ENCODE measurements around the gene ADAMTSL1.

The ADAMTSL1 gene

DNA sequence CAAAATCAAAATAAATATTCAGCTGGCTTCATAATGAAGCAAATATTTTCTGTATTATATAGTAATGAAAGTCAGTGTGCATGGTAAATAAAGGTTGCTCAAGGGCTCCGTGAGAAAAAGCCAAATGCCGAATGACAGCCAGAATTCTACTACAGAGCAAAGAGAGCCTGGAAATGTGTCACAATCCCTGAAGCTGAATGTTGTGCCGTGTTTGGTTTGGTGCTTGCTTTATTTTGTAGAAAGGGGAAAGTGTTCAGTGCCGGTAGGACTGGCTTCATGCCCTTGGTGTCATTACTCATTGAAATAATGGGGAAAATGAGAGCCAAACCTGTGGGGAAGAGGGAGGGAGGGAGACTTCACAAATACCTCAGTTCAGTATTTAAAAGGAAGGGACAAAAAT is 26.8 kb upstream of the ADAMTSL1 start:
- peaks cover 13% of the 10 kb centered on the region for H3K4me1 Mint-ChIP-seq
- H3K27ac Mint-ChIP-seq = peak overlapping the region; percentile 45
- H3K9me3 Mint-ChIP-seq = no peaks in the 10 kb centered on the region
- TF ChIP-seq, protein P1, sequence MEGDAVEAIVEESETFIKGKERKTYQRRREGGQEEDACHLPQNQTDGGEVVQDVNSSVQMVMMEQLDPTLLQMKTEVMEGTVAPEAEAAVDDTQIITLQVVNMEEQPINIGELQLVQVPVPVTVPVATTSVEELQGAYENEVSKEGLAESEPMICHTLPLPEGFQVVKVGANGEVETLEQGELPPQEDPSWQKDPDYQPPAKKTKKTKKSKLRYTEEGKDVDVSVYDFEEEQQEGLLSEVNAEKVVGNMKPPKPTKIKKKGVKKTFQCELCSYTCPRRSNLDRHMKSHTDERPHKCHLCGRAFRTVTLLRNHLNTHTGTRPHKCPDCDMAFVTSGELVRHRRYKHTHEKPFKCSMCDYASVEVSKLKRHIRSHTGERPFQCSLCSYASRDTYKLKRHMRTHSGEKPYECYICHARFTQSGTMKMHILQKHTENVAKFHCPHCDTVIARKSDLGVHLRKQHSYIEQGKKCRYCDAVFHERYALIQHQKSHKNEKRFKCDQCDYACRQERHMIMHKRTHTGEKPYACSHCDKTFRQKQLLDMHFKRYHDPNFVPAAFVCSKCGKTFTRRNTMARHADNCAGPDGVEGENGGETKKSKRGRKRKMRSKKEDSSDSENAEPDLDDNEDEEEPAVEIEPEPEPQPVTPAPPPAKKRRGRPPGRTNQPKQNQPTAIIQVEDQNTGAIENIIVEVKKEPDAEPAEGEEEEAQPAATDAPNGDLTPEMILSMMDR (IDR thresholded peaks at IDR 0.05) = no peak
- H3K36me3 Mint-ChIP-seq (ENCODE audit: low read depth) = no peaks in the 10 kb centered on the region
- no peak overlapping the region for H3K4me3 Mint-ChIP-seq
- no peaks in the 10 kb centered on the region for H3K27me3 Mint-ChIP-seq (ENCODE audit: low read depth, poor library complexity)
- no peak for DNase-seq

DNA sequence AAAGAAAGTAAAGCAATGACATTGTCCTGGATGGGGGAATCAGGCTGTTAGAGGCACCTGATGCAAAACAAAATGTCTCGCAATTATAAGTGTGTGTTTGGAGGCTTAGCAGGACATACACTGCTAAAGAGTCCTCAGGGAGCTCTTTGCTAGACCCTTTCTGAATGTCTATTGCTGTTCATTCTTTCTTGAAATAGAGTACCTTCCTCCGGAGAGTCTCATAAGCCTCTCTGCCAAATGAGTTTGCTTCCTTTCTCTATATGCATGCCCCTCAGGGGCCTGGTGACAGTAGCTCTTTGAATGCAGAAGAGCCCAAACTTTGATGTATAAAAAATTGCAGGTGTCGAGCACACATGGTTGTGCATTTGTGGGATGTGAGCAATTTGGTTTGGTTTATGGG is 26.4 kb upstream of the ADAMTSL1 start:
- no peak for DNase-seq
- no peak overlapping the region for H3K4me3 Mint-ChIP-seq
- peak overlapping the region; percentile 45 for H3K27ac Mint-ChIP-seq
- no peaks in the 10 kb centered on the region for H3K27me3 Mint-ChIP-seq (ENCODE audit: low read depth, poor library complexity)
- no peaks in the 10 kb centered on the region for H3K36me3 Mint-ChIP-seq (ENCODE audit: low read depth)
- H3K4me1 Mint-ChIP-seq = peaks cover 13% of the 10 kb centered on the region
- no peaks in the 10 kb centered on the region for H3K9me3 Mint-ChIP-seq
- TF ChIP-seq, protein P1 (IDR thresholded peaks at IDR 0.05) = no peak

DNA sequence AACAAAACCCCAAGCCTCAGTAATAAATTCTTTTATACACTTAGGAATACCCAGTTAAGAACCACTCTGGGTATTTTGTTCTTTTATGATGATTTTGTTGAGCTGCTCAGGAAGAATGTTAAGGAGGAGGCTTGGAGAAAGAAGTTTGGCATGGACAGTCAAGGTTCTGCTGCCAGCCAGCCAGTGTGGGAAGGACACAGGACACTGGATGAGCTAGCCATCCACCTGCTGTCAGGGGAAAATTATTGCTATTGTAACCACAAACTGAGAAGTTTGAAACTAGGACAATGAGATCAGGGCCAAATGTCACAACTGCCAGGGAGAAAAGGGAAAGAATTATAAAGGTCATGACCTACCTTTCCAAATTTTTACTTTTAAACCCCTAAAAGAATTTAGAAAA is 25.9 kb upstream of the ADAMTSL1 start:
- no peaks in the 10 kb centered on the region for H3K9me3 Mint-ChIP-seq
- no peak overlapping the region for H3K4me3 Mint-ChIP-seq
- peaks cover 13% of the 10 kb centered on the region for H3K4me1 Mint-ChIP-seq
- no peaks in the 10 kb centered on the region for H3K36me3 Mint-ChIP-seq (ENCODE audit: low read depth)
- no peak overlapping the region for H3K27ac Mint-ChIP-seq
- TF ChIP-seq, protein P1 (IDR thresholded peaks at IDR 0.05) = no peak
- H3K27me3 Mint-ChIP-seq (ENCODE audit: low read depth, poor library complexity) = no peaks in the 10 kb centered on the region
- DNase-seq = no peak

DNA sequence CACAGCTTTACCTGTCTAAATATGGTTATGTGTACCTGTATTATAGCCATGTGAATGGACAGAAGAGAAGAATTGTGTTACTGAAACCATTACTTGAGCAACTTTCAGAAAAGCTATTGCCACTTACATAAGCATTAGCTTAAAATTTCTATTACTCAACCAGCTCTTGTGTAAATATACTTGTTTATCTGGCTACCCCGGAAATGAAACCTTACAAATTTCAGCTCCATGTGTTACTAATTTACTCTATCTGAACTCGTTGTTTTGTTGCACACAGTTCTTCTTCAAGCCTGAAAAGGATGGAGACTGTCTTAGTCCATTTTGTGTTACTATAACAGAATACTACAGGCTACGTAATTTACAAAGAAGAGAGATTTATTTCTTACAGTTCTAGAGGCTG is 22.5 kb upstream of the ADAMTSL1 start:
- TF ChIP-seq, protein P1 (IDR thresholded peaks at IDR 0.05) = no peak
- no peaks in the 10 kb centered on the region for H3K27me3 Mint-ChIP-seq (ENCODE audit: low read depth, poor library complexity)
- H3K9me3 Mint-ChIP-seq = no peaks in the 10 kb centered on the region
- no peak overlapping the region for H3K4me3 Mint-ChIP-seq
- H3K27ac Mint-ChIP-seq = no peak overlapping the region
- peaks cover 13% of the 10 kb centered on the region for H3K4me1 Mint-ChIP-seq
- DNase-seq = no peak
- H3K36me3 Mint-ChIP-seq (ENCODE audit: low read depth) = no peaks in the 10 kb centered on the region

DNA sequence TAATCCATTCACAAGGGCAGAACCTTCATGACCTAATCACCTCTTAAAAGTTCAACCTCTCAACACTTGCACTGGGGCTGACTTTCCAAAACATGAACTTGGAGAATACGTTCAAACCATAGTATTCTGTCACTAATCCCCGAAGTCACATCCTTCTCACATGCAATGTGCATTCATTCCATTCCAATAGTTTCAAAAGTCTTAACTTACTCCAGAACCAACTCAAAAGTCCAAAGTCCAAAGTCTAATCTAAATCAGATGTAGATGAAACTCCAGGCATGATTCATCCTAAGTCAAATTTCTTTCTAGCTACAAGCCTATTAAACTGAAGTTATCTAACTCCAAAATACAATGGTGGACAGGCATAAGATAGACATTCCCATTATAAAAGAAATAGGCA is 21.7 kb upstream of the ADAMTSL1 start:
- Mint-ChIP-seq H3K4me1 (peaks cover 14% of the 10 kb centered on the region), H3K9me3 (no peaks in the 10 kb centered on the region), H3K4me3 (no peak overlapping the region), H3K36me3 (ENCODE audit: low read depth) (no peaks in the 10 kb centered on the region), H3K27ac (no peak overlapping the region), H3K27me3 (ENCODE audit: low read depth, poor library complexity) (no peaks in the 10 kb centered on the region)
- TF ChIP-seq, protein P1 (IDR thresholded peaks at IDR 0.05) = no peak
- DNase-seq = no peak

DNA sequence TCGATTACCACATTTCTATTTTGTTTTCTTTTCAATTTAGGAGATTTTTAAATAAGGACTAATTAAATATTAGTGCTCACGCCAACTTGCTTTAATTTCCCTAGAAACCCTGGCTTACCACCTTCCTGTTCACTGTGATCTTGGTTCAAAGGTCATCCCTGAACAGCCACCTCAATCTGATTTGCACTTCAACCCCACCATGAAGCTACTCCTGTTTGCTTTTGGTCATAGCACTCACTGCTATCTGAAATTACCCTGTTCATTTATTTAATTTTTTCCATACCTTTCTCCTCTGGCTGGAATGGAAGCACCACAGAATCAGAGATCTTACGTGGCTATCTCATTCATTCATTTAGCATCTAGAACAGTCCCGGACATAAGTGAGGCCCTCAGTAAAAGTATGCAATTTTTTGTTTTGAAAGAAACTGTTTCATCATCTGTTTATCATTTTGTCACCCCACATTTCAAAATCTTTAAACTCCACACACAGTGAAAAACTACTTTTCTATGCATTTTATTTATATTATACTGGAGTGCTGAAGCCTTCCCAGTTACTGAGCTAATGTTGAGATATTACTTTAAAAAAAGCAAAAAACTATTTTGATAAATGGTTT is 17.2 kb upstream of the ADAMTSL1 start:
- TF ChIP-seq, protein P1 (IDR thresholded peaks at IDR 0.05) = no peak
- no peak for DNase-seq
- Mint-ChIP-seq H3K27ac (no peak overlapping the region), H3K4me3 (no peak overlapping the region), H3K27me3 (ENCODE audit: low read depth, poor library complexity) (peaks cover 3% of the 10 kb centered on the region), H3K4me1 (peaks cover 8% of the 10 kb centered on the region), H3K36me3 (ENCODE audit: low read depth) (no peaks in the 10 kb centered on the region), H3K9me3 (no peaks in the 10 kb centered on the region)
